Body of pancreas (tissue), 4 donors: ENCODE measurements around the gene LRRC75A.

Source experiments
- POLR2A ChIP-seq, 3 donors: fragments of 450-650 bp; IDR thresholded peaks; one replicate each; pipeline ENCODE4 v1.6.1; 2016; ENCODE audit warnings: antibody characterized with exemption in 3 of 3, mild to moderate bottlenecking in 2 of 3
- TF ChIP-seq, protein P1 (sequence below), 7 experiments: fragments of 450-650 bp in 4 of 7; fragments of 200-600 bp in 3 of 7; sonication (generic) in 3 of 7; IDR thresholded peaks; one replicate each; pipeline ENCODE4 v1.5.1; 2016 to 2019; ENCODE audit warnings: antibody characterized with exemption in 7 of 7

DNA sequence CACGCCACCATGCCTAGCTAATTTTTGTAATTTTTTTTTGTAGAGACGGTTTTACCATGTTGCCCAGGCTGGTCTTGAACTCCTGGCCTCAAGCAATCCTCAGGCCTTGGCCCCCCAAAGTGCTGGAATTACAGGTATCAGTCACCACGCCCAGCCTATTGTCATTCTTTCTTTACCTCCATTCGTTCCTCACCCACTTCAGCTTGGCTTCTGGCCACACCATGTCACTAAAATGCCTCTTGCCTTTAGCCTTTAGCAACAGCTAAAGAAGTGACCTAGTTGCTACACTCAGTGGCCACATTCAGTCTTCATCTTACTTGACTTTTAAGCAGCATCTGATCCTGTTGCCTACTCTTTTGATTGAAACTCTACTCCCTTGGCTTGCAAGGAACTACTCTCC, 3.6 kb upstream of the LRRC75A start:
- no peak for TF ChIP-seq POLR2A (IDR thresholded peaks at IDR 0.05)
- TF ChIP-seq, protein P1, sequence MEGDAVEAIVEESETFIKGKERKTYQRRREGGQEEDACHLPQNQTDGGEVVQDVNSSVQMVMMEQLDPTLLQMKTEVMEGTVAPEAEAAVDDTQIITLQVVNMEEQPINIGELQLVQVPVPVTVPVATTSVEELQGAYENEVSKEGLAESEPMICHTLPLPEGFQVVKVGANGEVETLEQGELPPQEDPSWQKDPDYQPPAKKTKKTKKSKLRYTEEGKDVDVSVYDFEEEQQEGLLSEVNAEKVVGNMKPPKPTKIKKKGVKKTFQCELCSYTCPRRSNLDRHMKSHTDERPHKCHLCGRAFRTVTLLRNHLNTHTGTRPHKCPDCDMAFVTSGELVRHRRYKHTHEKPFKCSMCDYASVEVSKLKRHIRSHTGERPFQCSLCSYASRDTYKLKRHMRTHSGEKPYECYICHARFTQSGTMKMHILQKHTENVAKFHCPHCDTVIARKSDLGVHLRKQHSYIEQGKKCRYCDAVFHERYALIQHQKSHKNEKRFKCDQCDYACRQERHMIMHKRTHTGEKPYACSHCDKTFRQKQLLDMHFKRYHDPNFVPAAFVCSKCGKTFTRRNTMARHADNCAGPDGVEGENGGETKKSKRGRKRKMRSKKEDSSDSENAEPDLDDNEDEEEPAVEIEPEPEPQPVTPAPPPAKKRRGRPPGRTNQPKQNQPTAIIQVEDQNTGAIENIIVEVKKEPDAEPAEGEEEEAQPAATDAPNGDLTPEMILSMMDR (IDR thresholded peaks at IDR 0.05), result no peak
